SK-N-SH (cell line): ENCODE measurements around the gene DPYSL5. TPM values are rescaled to one million over a fixed set of nuclear protein-coding genes. Genes with fewer than 3 reads are reported as not detected.

Experiments
- CTCF ChIA-PET: fragments of 300-600, 350-600 bp; formaldehyde crosslinking; extraction: SDS; loops from one replicate; lab custom pipeline; 2021; lab: Yijun Ruan, JAX
- POLR2A ChIA-PET: fragments of 350-600 bp; sonication (Branson Sonifier 250); formaldehyde crosslinking; extraction: SDS; loops from one replicate; lab custom pipeline; 2020; ENCODE audit warnings: antibody characterized with exemption, inconsistent platforms; lab: Yijun Ruan, JAX
- DNase-seq: peaks from one replicate; pipeline ENCODE4 v3.0.0; 2012
- H2AFZ ChIP-seq: fragments of 200-600 bp; sonication (generic); 2 replicates; pipeline ENCODE4 v1.8.1; 2016; ENCODE audit warnings: antibody characterized with exemption, mild to moderate bottlenecking, low read depth
- H3F3A ChIP-seq: fragments of 200-600 bp; sonication (generic); replicated peaks from 2 replicates; pipeline ENCODE3; 2016; ENCODE audit warnings: antibody characterized with exemption, mild to moderate bottlenecking; ENCODE audit not compliant: insufficient read depth
- H3K27ac ChIP-seq, 2 experiments: fragments of 200-500 bp in 1 of 2; fragments of 200-600 bp in 1 of 2; sonication (Bioruptor generic) in 1 of 2; sonication (generic), shearing (Covaris generic) in 1 of 2; 2 replicates each; pipeline versions ENCODE4 v1.5.1 to v1.6.1; 2014 to 2016; ENCODE audit warnings: low read depth in 2 of 2, inconsistent platforms in 1 of 2, low read length in 1 of 2, mild to moderate bottlenecking in 1 of 2, mixed read lengths in 1 of 2
- H3K27me3 ChIP-seq: fragments of 200-600 bp; sonication (generic), shearing (Covaris generic); 2 replicates; pipeline ENCODE4 v1.6.1; 2016; ENCODE audit warnings: mixed run types; ENCODE audit not compliant: insufficient read depth
- H3K36me3 ChIP-seq, 2 experiments: fragments of 200-500 bp in 1 of 2; fragments of 200-600 bp in 1 of 2; sonication (Bioruptor generic) in 1 of 2; sonication (generic) in 1 of 2; replicated peaks in 1 of 2; 2 replicates each; pipeline versions ENCODE3 to v1.5.1; 2014 to 2016; ENCODE audit warnings: low read length in 1 of 2, mild to moderate bottlenecking in 1 of 2; ENCODE audit not compliant: insufficient read depth in 2 of 2, control insufficient read depth in 1 of 2
- H3K4me1 ChIP-seq, 2 experiments: fragments of 200-500 bp in 1 of 2; fragments of 200-600 bp in 1 of 2; sonication (Bioruptor generic) in 1 of 2; sonication (generic), shearing (Covaris generic) in 1 of 2; 2 replicates each; pipeline versions ENCODE4 v1.5.1 to v1.6.1; 2014 to 2016; ENCODE audit warnings: low read depth in 1 of 2, low read length in 1 of 2, mixed run types in 1 of 2; ENCODE audit not compliant: insufficient read depth in 2 of 2, control insufficient read depth in 1 of 2
- H3K4me2 ChIP-seq: fragments of 200-600 bp; sonication (generic), shearing (Covaris generic); 2 replicates; pipeline ENCODE4 v1.6.1; 2017; ENCODE audit warnings: mixed run types
- H3K4me3 ChIP-seq, 2 experiments: fragments of 200-500 bp in 1 of 2; fragments of 200-600 bp in 1 of 2; sonication (Bioruptor generic) in 1 of 2; sonication (generic), shearing (Covaris generic) in 1 of 2; 2 replicates each; pipeline versions ENCODE4 v1.5.1 to v1.8.1; 2014 to 2016; ENCODE audit warnings: low read depth in 2 of 2, inconsistent platforms in 1 of 2, low read length in 1 of 2, mild to moderate bottlenecking in 1 of 2, mixed read lengths in 1 of 2, moderate library complexity in 1 of 2
- H3K79me2 ChIP-seq: fragments of 200-600 bp; sonication (generic); 2 replicates; pipeline ENCODE4 v1.8.1; 2017; ENCODE audit warnings: mild to moderate bottlenecking; ENCODE audit not compliant: insufficient read depth
- H3K9ac ChIP-seq: fragments of 200-600 bp; sonication (generic); 2 replicates; pipeline ENCODE4 v1.6.1; 2017; ENCODE audit warnings: mixed run types
- H3K9me2 ChIP-seq: fragments of 200-600 bp; sonication (generic); 2 replicates; pipeline ENCODE4 v1.6.1; 2017; ENCODE audit warnings: mixed run types
- H3K9me3 ChIP-seq: fragments of 200-600 bp; sonication (generic); 2 replicates; pipeline ENCODE4 v1.6.1; 2017; ENCODE audit warnings: mixed run types, mild to moderate bottlenecking, moderate library complexity
- H4K20me1 ChIP-seq: fragments of 200-600 bp; sonication (generic); 2 replicates; pipeline ENCODE4 v1.6.1; 2017; ENCODE audit warnings: mild to moderate bottlenecking, mixed run types; ENCODE audit not compliant: insufficient read depth
- EP300 ChIP-seq, 2 experiments: IDR thresholded peaks; 2 replicates each; pipeline versions ENCODE4 v1.4.0 to v1.6.1; 2012; ENCODE audit warnings: borderline replicate concordance in 1 of 2, low read depth in 1 of 2, low read length in 1 of 2
- FOSL2 ChIP-seq: IDR thresholded peaks from 2 replicates; pipeline ENCODE4 v1.4.0; 2012; ENCODE audit warnings: low read depth, mild to moderate bottlenecking, moderate library complexity, borderline replicate concordance
- FOXM1 ChIP-seq: IDR thresholded peaks from 2 replicates; pipeline ENCODE4 v1.4.0; 2012; ENCODE audit warnings: low read depth, mild to moderate bottlenecking
- GABPA ChIP-seq: IDR thresholded peaks from 2 replicates; pipeline ENCODE4 v1.4.0; 2012; ENCODE audit warnings: low read depth, mild to moderate bottlenecking
- GATA2 ChIP-seq: sonication (generic); formaldehyde crosslinking; IDR thresholded peaks from 2 replicates; pipeline ENCODE4 v1.5.0; 2020; ENCODE audit warnings: mild to moderate bottlenecking, missing genetic modification reagents
- JUND ChIP-seq: IDR thresholded peaks from 2 replicates; pipeline ENCODE4 v1.4.0; 2012
- MEF2A ChIP-seq: IDR thresholded peaks from 2 replicates; pipeline ENCODE4 v1.4.0; 2012; ENCODE audit warnings: low read depth, borderline replicate concordance
- MXI1 ChIP-seq: IDR thresholded peaks from 2 replicates; pipeline ENCODE4 v1.6.1; 2012; ENCODE audit warnings: mild to moderate bottlenecking, low read depth, low read length, improper control_type of control experiment
- NFIC ChIP-seq: IDR thresholded peaks from 2 replicates; pipeline ENCODE4 v1.4.0; 2012; ENCODE audit warnings: borderline replicate concordance
- NRF1 ChIP-seq: IDR thresholded peaks from 2 replicates; pipeline ENCODE4 v1.6.1; 2012; ENCODE audit warnings: low read depth, mild to moderate bottlenecking, low read length
- RCOR1 ChIP-seq: fragments of 150-350 bp; IDR thresholded peaks from 2 replicates; pipeline ENCODE4 v1.6.1; 2017; ENCODE audit warnings: antibody characterized with exemption, low read length
- RXRA ChIP-seq: IDR thresholded peaks from 2 replicates; pipeline ENCODE4 v1.4.0; 2012; ENCODE audit warnings: low read depth, mild to moderate bottlenecking, borderline replicate concordance
- SMC3 ChIP-seq: IDR thresholded peaks from 2 replicates; pipeline ENCODE4 v1.6.1; 2012; ENCODE audit warnings: low read depth, low read length, improper control_type of control experiment
- TAF1 ChIP-seq: IDR thresholded peaks from 2 replicates; pipeline ENCODE4 v1.6.1; 2012; ENCODE audit warnings: low read depth, mild to moderate bottlenecking, low read length, moderate library complexity, borderline replicate concordance
- TCF12 ChIP-seq: IDR thresholded peaks from 2 replicates; pipeline ENCODE4 v1.4.0; 2012
- WGBS: methylation state at CpG from one replicate; pipeline ENCODE4 v1.1.6; 2017; ENCODE audit warnings: low lambda C conversion rate; 5-methylcytosine and 5-hydroxymethylcytosine counted together
- polyA plus RNA-seq, 3 experiments: library from polyadenylated mRNA; depleted of rRNA; stranded (reverse); fragments of >200 nt; gene quantifications; 2 replicates each; pipeline ENCODE4 v1.2.3, GENCODE V29; 2012
- TF ChIP-seq, protein P1 (sequence below): IDR thresholded peaks from 2 replicates; pipeline ENCODE4 v1.6.1; 2012; ENCODE audit warnings: mild to moderate bottlenecking, low read depth, low read length, moderate library complexity
- TF ChIP-seq, protein P2 (sequence below): IDR thresholded peaks from 2 replicates; pipeline ENCODE4 v1.4.0; 2012; ENCODE audit warnings: low read depth, borderline replicate concordance
- TF ChIP-seq, protein P3 (sequence below): IDR thresholded peaks from 2 replicates; pipeline ENCODE4; 2012

DPYSL5 gene
- polyA plus RNA-seq, 1 of the 3 experiments (the other 2 are of a cell fraction): 0.79 TPM

DNA sequence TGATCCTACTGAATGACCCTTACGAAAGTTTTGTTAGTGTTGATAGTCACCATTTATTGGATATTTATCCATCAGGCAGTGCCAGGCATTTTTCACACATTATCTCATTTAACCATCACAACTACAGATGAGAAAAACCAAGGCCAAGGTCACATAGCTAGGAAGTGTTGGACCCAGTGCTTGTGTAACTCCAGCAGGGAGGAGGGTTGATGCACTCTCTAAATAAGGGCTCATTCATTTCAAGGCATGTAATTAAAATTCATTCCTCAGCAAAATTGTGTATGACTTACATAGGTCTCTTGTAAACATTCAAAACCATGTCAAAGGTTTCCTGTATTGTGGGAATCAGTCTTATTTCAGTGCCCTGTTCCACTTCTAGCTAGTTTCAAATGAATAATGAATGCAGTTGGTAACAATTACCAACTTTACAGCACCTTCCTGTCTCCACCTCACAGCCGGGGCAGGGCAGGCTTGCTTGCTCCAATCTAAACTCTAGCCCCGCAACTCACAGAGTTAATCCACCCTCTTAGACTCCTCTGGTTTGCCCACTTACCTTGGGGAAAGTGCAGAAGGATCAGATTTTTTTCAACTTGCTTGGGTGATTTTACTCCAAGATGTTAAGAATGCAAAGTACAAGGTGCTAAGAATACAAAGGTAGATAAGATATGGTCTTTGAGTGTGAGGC, 116.7 kb downstream of the DPYSL5 start:
- WGBS: 66% methylated on average over 3 of the region's 3 CpGs
- Histone ChIP-seq H3K36me3 (no peaks in the 10 kb centered on the region), H3K79me2 (no peaks in the 10 kb centered on the region)
- POLR2A ChIA-PET: no interaction called here
- no peak for TF ChIP-seq TCF12
- no peak for TF ChIP-seq GATA2 (CRISPR knock-in tag)
- no peak for TF ChIP-seq RXRA
- no peak for TF ChIP-seq EP300 (IDR thresholded peaks at IDR 0.05; ENCODE audit: borderline replicate concordance in 1 of 2, low read depth in 1 of 2, low read length in 1 of 2)
- TF ChIP-seq, protein P1, sequence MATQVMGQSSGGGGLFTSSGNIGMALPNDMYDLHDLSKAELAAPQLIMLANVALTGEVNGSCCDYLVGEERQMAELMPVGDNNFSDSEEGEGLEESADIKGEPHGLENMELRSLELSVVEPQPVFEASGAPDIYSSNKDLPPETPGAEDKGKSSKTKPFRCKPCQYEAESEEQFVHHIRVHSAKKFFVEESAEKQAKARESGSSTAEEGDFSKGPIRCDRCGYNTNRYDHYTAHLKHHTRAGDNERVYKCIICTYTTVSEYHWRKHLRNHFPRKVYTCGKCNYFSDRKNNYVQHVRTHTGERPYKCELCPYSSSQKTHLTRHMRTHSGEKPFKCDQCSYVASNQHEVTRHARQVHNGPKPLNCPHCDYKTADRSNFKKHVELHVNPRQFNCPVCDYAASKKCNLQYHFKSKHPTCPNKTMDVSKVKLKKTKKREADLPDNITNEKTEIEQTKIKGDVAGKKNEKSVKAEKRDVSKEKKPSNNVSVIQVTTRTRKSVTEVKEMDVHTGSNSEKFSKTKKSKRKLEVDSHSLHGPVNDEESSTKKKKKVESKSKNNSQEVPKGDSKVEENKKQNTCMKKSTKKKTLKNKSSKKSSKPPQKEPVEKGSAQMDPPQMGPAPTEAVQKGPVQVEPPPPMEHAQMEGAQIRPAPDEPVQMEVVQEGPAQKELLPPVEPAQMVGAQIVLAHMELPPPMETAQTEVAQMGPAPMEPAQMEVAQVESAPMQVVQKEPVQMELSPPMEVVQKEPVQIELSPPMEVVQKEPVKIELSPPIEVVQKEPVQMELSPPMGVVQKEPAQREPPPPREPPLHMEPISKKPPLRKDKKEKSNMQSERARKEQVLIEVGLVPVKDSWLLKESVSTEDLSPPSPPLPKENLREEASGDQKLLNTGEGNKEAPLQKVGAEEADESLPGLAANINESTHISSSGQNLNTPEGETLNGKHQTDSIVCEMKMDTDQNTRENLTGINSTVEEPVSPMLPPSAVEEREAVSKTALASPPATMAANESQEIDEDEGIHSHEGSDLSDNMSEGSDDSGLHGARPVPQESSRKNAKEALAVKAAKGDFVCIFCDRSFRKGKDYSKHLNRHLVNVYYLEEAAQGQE: no peak
- TF ChIP-seq FOSL2: no peak
- TF ChIP-seq TAF1: no peak
- no peak for TF ChIP-seq NFIC
- no peak for TF ChIP-seq MXI1
- no peak for TF ChIP-seq NRF1
- no peak for TF ChIP-seq RCOR1
- no peak for TF ChIP-seq JUND
- TF ChIP-seq SMC3: no peak
- no peak for TF ChIP-seq GABPA
- no peak for TF ChIP-seq MEF2A
- TF ChIP-seq, protein P2, sequence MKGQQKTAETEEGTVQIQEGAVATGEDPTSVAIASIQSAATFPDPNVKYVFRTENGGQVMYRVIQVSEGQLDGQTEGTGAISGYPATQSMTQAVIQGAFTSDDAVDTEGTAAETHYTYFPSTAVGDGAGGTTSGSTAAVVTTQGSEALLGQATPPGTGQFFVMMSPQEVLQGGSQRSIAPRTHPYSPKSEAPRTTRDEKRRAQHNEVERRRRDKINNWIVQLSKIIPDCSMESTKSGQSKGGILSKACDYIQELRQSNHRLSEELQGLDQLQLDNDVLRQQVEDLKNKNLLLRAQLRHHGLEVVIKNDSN: no peak
- TF ChIP-seq, protein P3, sequence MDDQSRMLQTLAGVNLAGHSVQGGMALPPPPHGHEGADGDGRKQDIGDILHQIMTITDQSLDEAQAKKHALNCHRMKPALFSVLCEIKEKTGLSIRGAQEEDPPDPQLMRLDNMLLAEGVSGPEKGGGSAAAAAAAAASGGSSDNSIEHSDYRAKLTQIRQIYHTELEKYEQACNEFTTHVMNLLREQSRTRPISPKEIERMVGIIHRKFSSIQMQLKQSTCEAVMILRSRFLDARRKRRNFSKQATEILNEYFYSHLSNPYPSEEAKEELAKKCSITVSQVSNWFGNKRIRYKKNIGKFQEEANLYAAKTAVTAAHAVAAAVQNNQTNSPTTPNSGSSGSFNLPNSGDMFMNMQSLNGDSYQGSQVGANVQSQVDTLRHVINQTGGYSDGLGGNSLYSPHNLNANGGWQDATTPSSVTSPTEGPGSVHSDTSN: no peak
- no peak for TF ChIP-seq FOXM1
- TF ChIP-seq, all 33 proteins: peak for 0
- no peak overlapping the region for H3K4me3 ChIP-seq
- CTCF ChIA-PET: interaction anchor here (0.6 to 21.9 kb wide), 13 partner anchors 10 to 338 kb away, joined by 3 to 1017 read pairs (median 5); partner anchors contain the start of genes DPYSL5 and TMEM214
- DNase-seq: no peak
- H3K4me1 ChIP-seq: peaks cover 0 to 3% of the 10 kb centered on the region in 2 experiments; a peak in 1 of 4 replicates
- H3K4me2 ChIP-seq: no peak overlapping the region
- no peak overlapping the region for H3K27ac ChIP-seq
- H3K9ac ChIP-seq: no peak overlapping the region
- no peaks in the 10 kb centered on the region for H3F3A ChIP-seq
- H2AFZ ChIP-seq: no peak overlapping the region
- no peaks in the 10 kb centered on the region for H4K20me1 ChIP-seq
- H3K9me3 ChIP-seq: no peaks in the 10 kb centered on the region
- H3K27me3 ChIP-seq: peaks cover 21% of the 10 kb centered on the region; the same call in 1 of the 2 replicates
- no peaks in the 10 kb centered on the region for H3K9me2 ChIP-seq
